CD8-positive, alpha-beta memory T cell (primary cell): Measurements from ENCODE around the gene ZNF385C. TPM values are rescaled to one million over a fixed set of nuclear protein-coding genes. Genes with fewer than 3 reads are reported as not detected.

Source experiments
- CTCF ChIA-PET: fragments of 350-600 bp; sonication (Branson Sonifier 250); formaldehyde crosslinking; loops from one replicate; lab custom pipeline; 2021; ENCODE audit warnings: antibody characterized with exemption; lab: Charles Lee
- POLR2A ChIA-PET: fragments of 350-600 bp; sonication (Branson Sonifier 250); formaldehyde crosslinking; loops from one replicate; lab custom pipeline; 2021; ENCODE audit warnings: antibody characterized with exemption; lab: Charles Lee
- DNase-seq, 5 donors: peaks; one replicate each; pipeline versions ENCODE4 v3.0.0 to v3.0.0-alpha.2; 2020 to 2022; ENCODE audit warnings: mixed read lengths in 1 of 5
- H3K27ac ChIP-seq: one replicate; pipeline ENCODE4 v1.7.0; 2013; ENCODE audit warnings: low read depth, mild to moderate bottlenecking, low read length, moderate library complexity
- H3K27me3 ChIP-seq: 2 replicates; pipeline ENCODE4 v1.7.0; 2013; ENCODE audit warnings: low read length, mild to moderate bottlenecking; ENCODE audit not compliant: insufficient read depth, poor library complexity, severe bottlenecking
- H3K36me3 ChIP-seq: 2 replicates; pipeline ENCODE4 v1.7.0; 2013; ENCODE audit warnings: mild to moderate bottlenecking, low read length, moderate library complexity; ENCODE audit not compliant: insufficient read depth
- H3K4me1 ChIP-seq: 2 replicates; pipeline ENCODE4 v1.7.0; 2013; ENCODE audit warnings: mild to moderate bottlenecking, low read length, moderate library complexity; ENCODE audit not compliant: insufficient read depth
- H3K4me3 ChIP-seq: 2 replicates; pipeline ENCODE4 v1.7.0; 2013; ENCODE audit warnings: mild to moderate bottlenecking, low read length
- H3K9me3 ChIP-seq: 2 replicates; pipeline ENCODE4 v1.7.0; 2013; ENCODE audit warnings: mild to moderate bottlenecking, low read length
- H3K27ac Mint-ChIP-seq, 8 donors: one replicate each; pipeline ENCODE4 v1.8.0; 2020 to 2021; ENCODE audit warnings: mixed read lengths in 8 of 8, mild to moderate bottlenecking in 6 of 8, inconsistent platforms in 3 of 8, moderate library complexity in 3 of 8
- H3K27me3 Mint-ChIP-seq, 2 donors: one replicate each; pipeline ENCODE4 v1.8.0; 2020 to 2021; ENCODE audit warnings: mixed read lengths in 2 of 2, mild to moderate bottlenecking in 1 of 2, moderate library complexity in 1 of 2
- H3K36me3 Mint-ChIP-seq, 3 donors: one replicate each; pipeline ENCODE4 v1.8.0; 2020 to 2021; ENCODE audit warnings: mixed read lengths in 3 of 3, inconsistent platforms in 1 of 3, mild to moderate bottlenecking in 1 of 3
- H3K4me1 Mint-ChIP-seq, 3 donors: one replicate each; pipeline ENCODE4 v1.8.0; 2020 to 2021; ENCODE audit warnings: mixed read lengths in 3 of 3, inconsistent platforms in 1 of 3, mild to moderate bottlenecking in 1 of 3
- H3K4me3 Mint-ChIP-seq, 7 donors: one replicate each; pipeline ENCODE4 v1.8.0; 2020 to 2021; ENCODE audit warnings: mixed read lengths in 7 of 7, mild to moderate bottlenecking in 6 of 7, moderate library complexity in 4 of 7, inconsistent platforms in 2 of 7
- H3K9me3 Mint-ChIP-seq, 5 donors: one replicate each; pipeline ENCODE4 v1.8.0; 2020 to 2022; ENCODE audit warnings: mixed read lengths in 5 of 5, mild to moderate bottlenecking in 3 of 5, moderate library complexity in 2 of 5, inconsistent platforms in 1 of 5
- polyA plus RNA-seq: library from polyadenylated mRNA; unstranded; fragments of 300-500 nt; fragmentation: Illumina TruSeq; gene quantifications from one replicate; pipeline ENCODE4 v1.2.3, GENCODE V29; 2021
- total RNA-seq, 2 experiments: library from RNA; stranded (reverse); gene quantifications; one replicate each; pipeline ENCODE4 v1.2.3, GENCODE V29; 2021

ZNF385C gene
- total and polyA plus RNA-seq, 3 experiments from 2014 or later = not detected

DNA sequence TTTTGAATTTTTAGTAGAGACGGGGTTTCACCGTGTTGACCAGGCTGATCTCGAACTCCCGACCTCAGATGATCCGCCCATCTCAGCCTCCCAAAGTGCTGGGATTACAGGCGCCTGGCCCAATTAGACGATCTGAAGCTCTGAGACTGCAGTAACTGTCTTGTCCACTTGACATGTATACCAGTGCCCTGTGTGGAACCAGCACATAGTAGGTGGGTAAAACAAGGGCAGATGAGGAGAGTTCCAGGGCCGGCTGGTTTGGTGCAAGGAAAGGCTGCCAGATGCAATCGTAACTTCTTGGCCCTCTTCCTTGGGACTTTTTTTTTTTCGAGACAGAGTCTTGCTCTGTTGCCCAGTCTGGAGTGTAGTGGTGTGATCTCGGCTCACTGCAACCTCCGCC is 50.9 kb downstream of the ZNF385C start:
- peaks cover 7 to 11% (median 10%) of the 10 kb centered on the region in 3 donors for H3K4me1 Mint-ChIP-seq
- POLR2A ChIA-PET = no interaction called here
- DNase-seq = no peak
- Histone ChIP-seq H3K4me3 (no peak overlapping the region), H3K9me3 (no peaks in the 10 kb centered on the region), H3K27ac (no peak overlapping the region), H3K4me1 (peaks cover 12% of the 10 kb centered on the region), H3K27me3 (peaks cover 12% of the 10 kb centered on the region), H3K36me3 (no peaks in the 10 kb centered on the region)
- H3K27me3 Mint-ChIP-seq = peaks cover 22 to 27% of the 10 kb centered on the region in 2 donors
- H3K9me3 Mint-ChIP-seq = peaks cover 0 to 1% (median 0%) of the 10 kb centered on the region in 5 donors
- H3K4me3 Mint-ChIP-seq = no peak overlapping the region
- CTCF ChIA-PET = interaction anchor here (2.0 kb wide), 1 partner anchor 70 kb away, joined by 4 read pairs; no protein-coding TSS in a partner anchor
- H3K27ac Mint-ChIP-seq = no peak overlapping the region
- H3K36me3 Mint-ChIP-seq = no peaks in the 10 kb centered on the region

DNA sequence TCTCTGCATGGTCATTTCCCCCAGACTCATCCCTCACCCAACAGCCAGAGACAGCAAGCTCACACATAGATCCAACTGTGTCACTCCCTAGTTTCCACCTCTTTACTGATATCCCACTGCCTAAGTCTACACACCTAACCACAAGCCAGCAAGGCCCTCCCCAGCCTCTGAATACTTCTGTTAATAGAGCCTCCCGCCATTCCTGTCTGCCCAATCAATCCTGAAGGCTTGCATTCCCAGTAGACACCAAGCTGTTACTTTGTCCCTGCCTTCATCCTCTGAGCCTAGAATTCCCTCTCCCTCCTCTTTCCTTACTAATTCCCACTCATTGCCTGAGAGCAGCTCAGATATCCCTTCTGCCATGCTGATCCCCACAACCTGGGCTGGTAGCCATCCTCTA is 52.6 kb downstream of the ZNF385C start:
- H3K27ac ChIP-seq = no peak overlapping the region
- DNase-seq = no peak
- H3K4me3 Mint-ChIP-seq = no peak overlapping the region
- no peaks in the 10 kb centered on the region for H3K27me3 ChIP-seq
- peaks cover 5% of the 10 kb centered on the region for H3K4me1 ChIP-seq
- peaks cover 0 to 1% (median 0%) of the 10 kb centered on the region in 5 donors for H3K9me3 Mint-ChIP-seq
- no peak overlapping the region for H3K4me3 ChIP-seq
- ChIA-PET CTCF (interaction anchor here (0.9 to 2.0 kb wide), 3 partner anchors 10 to 72 kb away, joined by 3 to 4 read pairs (median 4); no protein-coding TSS in a partner anchor), POLR2A (no interaction called here)
- peaks cover 9 to 11% of the 10 kb centered on the region in 2 donors for H3K27me3 Mint-ChIP-seq
- H3K27ac Mint-ChIP-seq = peak overlapping the region in 1 of 8 donors; percentile 32
- no peaks in the 10 kb centered on the region for H3K36me3 ChIP-seq
- H3K9me3 ChIP-seq = no peaks in the 10 kb centered on the region
- H3K36me3 Mint-ChIP-seq = no peaks in the 10 kb centered on the region
- H3K4me1 Mint-ChIP-seq = peaks cover 4 to 6% (median 6%) of the 10 kb centered on the region in 3 donors

DNA sequence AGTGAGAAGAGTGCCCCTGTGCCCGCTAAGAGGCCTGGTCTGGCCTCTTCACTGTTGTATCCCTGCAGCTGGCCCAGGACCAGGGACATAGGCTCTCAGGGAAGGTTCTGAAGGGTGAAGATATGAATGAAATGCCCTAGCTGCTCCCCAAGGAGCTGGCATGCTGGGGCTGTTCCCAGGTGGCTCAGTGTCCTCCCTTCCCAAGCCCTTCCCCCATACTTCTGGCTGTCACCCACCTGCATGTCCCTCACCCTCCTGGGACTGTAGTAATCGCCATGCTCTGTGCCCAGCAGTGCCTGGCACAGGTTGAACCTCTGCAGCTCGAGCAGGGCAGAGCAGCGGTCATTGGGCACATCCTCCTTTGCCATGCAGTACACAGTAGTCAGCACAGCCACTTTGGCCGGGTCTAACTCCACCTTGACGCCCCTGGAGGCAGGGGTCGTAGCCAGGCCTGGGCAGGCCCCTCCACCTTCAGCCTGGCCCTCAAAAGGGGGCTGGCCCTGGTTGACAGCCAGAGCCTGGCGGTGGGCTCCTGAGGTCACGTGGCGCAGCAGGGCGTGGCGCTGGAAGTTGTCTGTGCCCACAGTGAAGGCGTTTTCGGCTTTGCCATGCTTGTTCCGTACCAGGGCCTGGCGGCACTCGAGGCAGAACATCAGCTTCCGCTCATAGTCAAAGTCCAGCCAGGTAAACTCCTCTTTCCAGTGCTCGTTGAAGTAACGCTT is 55.5 kb downstream of the ZNF385C start:
- no peak overlapping the region for H3K27ac Mint-ChIP-seq
- no peak overlapping the region for H3K4me3 Mint-ChIP-seq
- ChIA-PET POLR2A (no interaction called here), CTCF (no interaction called here)
- H3K27me3 ChIP-seq = no peaks in the 10 kb centered on the region
- H3K9me3 Mint-ChIP-seq = no peaks in the 10 kb centered on the region
- no peaks in the 10 kb centered on the region for H3K4me1 Mint-ChIP-seq
- H3K9me3 ChIP-seq = no peaks in the 10 kb centered on the region
- DNase-seq = no peak
- no peaks in the 10 kb centered on the region for H3K36me3 Mint-ChIP-seq
- no peaks in the 10 kb centered on the region for H3K36me3 ChIP-seq
- H3K4me1 ChIP-seq = no peaks in the 10 kb centered on the region
- no peak overlapping the region for H3K4me3 ChIP-seq
- no peak overlapping the region for H3K27ac ChIP-seq
- peaks cover 5 to 7% of the 10 kb centered on the region in 2 donors for H3K27me3 Mint-ChIP-seq

DNA sequence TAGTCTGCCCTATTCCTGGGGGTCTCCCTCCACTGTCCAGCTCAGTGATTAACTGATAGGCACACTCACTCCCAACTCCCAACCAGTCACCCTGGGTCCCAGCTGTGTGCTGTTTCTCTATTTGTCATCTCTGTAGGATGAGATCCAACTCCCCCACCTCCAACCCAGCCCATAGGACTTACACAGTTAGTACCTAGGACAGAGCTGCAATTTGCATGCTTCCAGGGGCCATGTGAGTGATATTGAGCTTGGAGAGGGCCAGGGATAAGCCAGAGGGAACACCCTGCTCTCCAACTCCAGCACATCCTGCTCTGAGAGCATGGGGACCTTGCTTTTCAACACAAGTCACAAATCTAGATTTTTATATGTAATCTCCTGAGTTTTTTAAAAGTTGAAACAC is 56.7 kb downstream of the ZNF385C start:
- no peaks in the 10 kb centered on the region for H3K9me3 Mint-ChIP-seq
- no peak overlapping the region for H3K27ac Mint-ChIP-seq
- Histone ChIP-seq H3K9me3 (no peaks in the 10 kb centered on the region), H3K4me1 (no peaks in the 10 kb centered on the region), H3K4me3 (no peak overlapping the region), H3K27me3 (no peaks in the 10 kb centered on the region), H3K27ac (no peak overlapping the region), H3K36me3 (no peaks in the 10 kb centered on the region)
- peaks cover 8 to 10% of the 10 kb centered on the region in 2 donors for H3K27me3 Mint-ChIP-seq
- ChIA-PET POLR2A (interaction anchor here (0.6 kb wide), 1 partner anchor 41 kb away, joined by 3 read pairs; no protein-coding TSS in a partner anchor), CTCF (interaction anchor here (1.2 kb wide), 1 partner anchor 9 kb away, joined by 4 read pairs; no protein-coding TSS in a partner anchor)
- peaks cover 0 to 1% (median 0%) of the 10 kb centered on the region in 3 donors for H3K36me3 Mint-ChIP-seq
- no peaks in the 10 kb centered on the region for H3K4me1 Mint-ChIP-seq
- no peak for DNase-seq
- no peak overlapping the region for H3K4me3 Mint-ChIP-seq

DNA sequence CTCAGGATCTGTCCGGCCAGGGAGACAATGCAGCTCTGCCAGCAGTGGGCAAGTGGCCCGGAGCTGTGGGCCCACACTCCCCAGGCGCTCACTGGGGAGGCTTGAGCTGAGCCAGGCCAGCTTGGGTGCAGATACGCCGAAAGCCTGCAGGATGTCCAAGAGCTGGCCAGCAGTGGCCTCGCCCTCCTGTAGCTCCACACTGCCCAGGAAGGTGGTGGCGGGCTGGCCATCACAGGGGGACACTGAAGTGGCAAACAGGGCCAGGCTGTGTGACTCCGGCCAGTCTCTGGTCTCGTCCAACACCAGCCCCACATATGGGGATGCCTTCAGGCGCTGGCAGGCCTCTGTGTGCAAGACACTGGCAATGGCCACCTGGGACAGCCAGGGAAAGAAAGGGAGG is 57.5 kb downstream of the ZNF385C start:
- POLR2A ChIA-PET = interaction anchor here (1.1 kb wide), 1 partner anchor 9 kb away, joined by 3 read pairs; no protein-coding TSS in a partner anchor

DNA sequence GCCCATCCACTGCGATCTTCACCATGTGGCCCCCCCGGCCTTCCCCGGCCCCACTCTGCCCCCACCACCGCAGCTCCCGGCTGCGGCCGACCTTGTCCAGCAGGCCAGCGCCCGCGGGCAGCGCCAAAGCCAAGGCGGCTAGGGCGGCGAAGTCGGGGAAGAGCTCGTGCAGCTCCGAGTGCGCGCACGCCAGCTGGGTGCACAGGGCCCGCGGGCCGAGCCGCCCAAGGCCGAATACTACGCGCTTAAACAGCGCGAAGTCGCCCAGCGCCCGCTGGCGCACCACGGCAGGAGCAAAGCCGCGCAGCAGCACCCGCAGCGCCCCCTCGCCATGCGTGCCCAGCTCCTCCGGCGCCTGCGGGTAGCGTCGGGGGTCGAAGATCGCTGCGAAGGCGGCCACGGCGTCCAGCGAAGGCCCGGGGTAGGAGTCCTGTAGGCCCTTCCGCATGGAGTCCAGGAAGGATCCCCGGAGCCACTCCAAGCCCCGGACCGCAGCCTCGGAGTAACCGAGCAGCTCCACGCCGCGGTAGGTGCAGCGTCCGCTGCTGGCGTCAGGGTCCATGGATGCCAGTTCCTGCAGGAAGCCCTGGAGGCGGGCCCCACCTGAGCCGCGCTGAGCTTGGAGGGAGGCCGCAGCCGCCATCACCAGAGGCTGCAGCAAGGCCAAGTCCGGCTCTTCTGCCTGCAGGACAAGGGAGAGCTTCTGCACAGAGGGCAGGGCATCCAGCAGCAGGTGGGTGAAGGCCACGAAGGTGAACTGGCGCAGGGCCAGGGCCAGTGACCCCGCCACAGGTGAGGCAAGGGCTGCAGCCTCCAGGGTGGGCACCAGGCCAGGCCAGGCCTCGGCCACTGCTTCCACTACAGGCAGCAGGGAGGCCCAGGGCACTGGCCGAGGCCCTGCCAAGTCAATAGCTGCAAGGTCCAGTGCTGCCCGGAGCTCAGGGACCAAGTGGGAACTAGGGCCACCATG is 58.2 kb downstream of the ZNF385C start:
- Mint-ChIP-seq H3K27me3 (peaks cover 8 to 10% of the 10 kb centered on the region in 2 donors), H3K4me3 (no peak overlapping the region)
- POLR2A ChIA-PET = interaction anchor here (1.1 kb wide), 1 partner anchor 9 kb away, joined by 3 read pairs; no protein-coding TSS in a partner anchor

More for the DNA sequence above, 57.5 kb downstream of the ZNF385C start:
- DNase-seq = no peak
- H3K4me3 ChIP-seq = no peak overlapping the region
- no peaks in the 10 kb centered on the region for H3K9me3 ChIP-seq
- no peaks in the 10 kb centered on the region for H3K27me3 ChIP-seq
- H3K27ac Mint-ChIP-seq = no peak overlapping the region
- no peaks in the 10 kb centered on the region for H3K36me3 ChIP-seq
- H3K4me1 Mint-ChIP-seq = no peaks in the 10 kb centered on the region
- peaks cover 8 to 10% of the 10 kb centered on the region in 2 donors for H3K27me3 Mint-ChIP-seq
- H3K4me3 Mint-ChIP-seq = no peak overlapping the region
- peaks cover 0 to 1% (median 0%) of the 10 kb centered on the region in 3 donors for H3K36me3 Mint-ChIP-seq
- CTCF ChIA-PET = interaction anchor here (1.1 to 1.2 kb wide), 2 partner anchors 10 to 21 kb away, joined by 3 to 4 read pairs; partner anchors contain the start of gene NKIRAS2
- no peaks in the 10 kb centered on the region for H3K4me1 ChIP-seq
- no peaks in the 10 kb centered on the region for H3K9me3 Mint-ChIP-seq
- no peak overlapping the region for H3K27ac ChIP-seq

DNA sequence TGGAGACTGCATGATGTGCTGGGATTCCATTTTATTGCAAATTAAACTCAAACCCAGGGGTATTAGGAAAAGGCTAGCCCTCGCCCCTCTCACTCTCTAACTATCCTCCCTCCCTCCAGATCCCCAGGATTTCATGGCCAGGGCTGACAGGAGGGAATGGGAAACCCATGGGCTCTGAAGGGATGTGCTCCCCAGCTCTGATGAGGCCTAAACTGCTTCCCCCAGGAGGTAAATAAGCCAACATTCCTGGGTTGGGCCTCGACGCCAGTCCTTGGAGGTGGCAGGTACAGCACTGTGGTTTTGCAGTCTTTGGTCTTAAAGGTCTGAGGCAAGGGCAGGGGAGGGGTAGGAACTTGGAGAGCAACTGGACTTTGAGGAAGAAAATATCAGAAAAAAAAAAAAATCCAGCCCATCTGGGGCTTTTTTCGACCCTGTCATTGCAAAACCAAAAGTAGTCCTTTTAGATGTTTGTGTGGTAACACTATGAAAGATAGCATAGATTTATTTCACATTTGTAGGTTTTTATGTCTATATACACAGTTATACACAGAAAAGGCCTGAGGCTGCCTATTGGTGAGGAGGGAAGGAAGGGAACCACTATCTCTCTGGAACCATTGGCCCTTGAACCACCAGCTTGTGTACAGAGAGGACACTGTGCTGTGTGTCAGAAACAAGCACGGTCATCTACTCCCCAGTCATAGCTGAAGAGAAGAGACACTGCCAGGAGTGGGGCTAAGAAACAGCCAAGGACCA is 59.9 kb downstream of the ZNF385C start:
- CTCF ChIA-PET = no interaction called here
- Mint-ChIP-seq H3K27me3 (peaks cover 11 to 17% of the 10 kb centered on the region in 2 donors), H3K9me3 (no peaks in the 10 kb centered on the region), H3K4me3 (no peak overlapping the region), H3K4me1 (peaks cover 0 to 3% (median 0%) of the 10 kb centered on the region in 3 donors), H3K36me3 (peaks cover 0 to 1% (median 0%) of the 10 kb centered on the region in 3 donors), H3K27ac (peak overlapping the region in 1 of 8 donors; percentile 43)
- Histone ChIP-seq H3K4me3 (no peak overlapping the region), H3K4me1 (peaks cover 5% of the 10 kb centered on the region), H3K9me3 (no peaks in the 10 kb centered on the region), H3K36me3 (no peaks in the 10 kb centered on the region), H3K27me3 (no peaks in the 10 kb centered on the region), H3K27ac (no peak overlapping the region)
- no peak for DNase-seq
- POLR2A ChIA-PET = no interaction called here

More for the DNA sequence above, 58.2 kb downstream of the ZNF385C start:
- Mint-ChIP-seq H3K9me3 (no peaks in the 10 kb centered on the region), H3K4me1 (no peaks in the 10 kb centered on the region), H3K27ac (no peak overlapping the region), H3K36me3 (peaks cover 0 to 1% (median 0%) of the 10 kb centered on the region in 3 donors)
- H3K36me3 ChIP-seq = no peaks in the 10 kb centered on the region
- no peaks in the 10 kb centered on the region for H3K27me3 ChIP-seq
- DNase-seq = no peak
- no peak overlapping the region for H3K4me3 ChIP-seq
- H3K4me1 ChIP-seq = no peaks in the 10 kb centered on the region
- no peak overlapping the region for H3K27ac ChIP-seq
- H3K9me3 ChIP-seq = no peaks in the 10 kb centered on the region
- CTCF ChIA-PET = interaction anchor here (1.1 to 1.3 kb wide), 2 partner anchors 14 to 20 kb away, joined by 3 read pairs; partner anchors contain the start of gene NKIRAS2
